Stimulated activated naive CD4-positive, alpha-beta T cell treated with Interleukin-2 at 50 U/mL for 16 hours (primary cell): Measurements from ENCODE around the gene LMCD1.
"Not testable (repeated sequence)": the region's sequence is repeated elsewhere in the genome, so short reads cannot be mapped to it uniquely, and the experiment has no call there.

ENCODE experiments used
- DNase-seq: peaks from one replicate; lab custom pipeline; 2025; lab: John Stamatoyannopoulos, UW

LMCD1 gene

GRCh38 chr3:8560366-8561007 is 58.9 kb downstream of the LMCD1 start:
- DNase-seq, result no peak

GRCh38 chr3:8561370-8561769 is 59.7 kb downstream of the LMCD1 start:
- no peak for DNase-seq

- no peak for DNase-seq
These were observed 60.5 kb downstream of the LMCD1 start for GRCh38 chr3:8562081-8562595.

- DNase-seq, result no peak
These were observed 61.5 kb downstream of the LMCD1 start for GRCh38 chr3:8563146-8563545.

- no peak for DNase-seq
These were observed 62.0 kb downstream of the LMCD1 start for GRCh38 chr3:8563597-8563996.

- DNase-seq, result no peak
These were observed 63.8 kb downstream of the LMCD1 start for GRCh38 chr3:8565376-8565775.

GRCh38 chr3:8567784-8568575 is 66.4 kb downstream of the LMCD1 start:
- no peak for DNase-seq

- DNase-seq, result no peak
These were observed 69.6 kb downstream of the LMCD1 start for GRCh38 chr3:8571256-8571655.

- DNase-seq, result no peak
These were observed 71.8 kb downstream of the LMCD1 start for GRCh38 chr3:8573342-8573926.

- no peak for DNase-seq
These were observed 72.5 kb downstream of the LMCD1 start for GRCh38 chr3:8574040-8574669.

- no peak for DNase-seq
These were observed 73.2 kb downstream of the LMCD1 start for GRCh38 chr3:8574670-8575322.

GRCh38 chr3:8575364-8576104 is 73.9 kb downstream of the LMCD1 start:
- DNase-seq, result no peak

- no peak for DNase-seq
These were observed 74.8 kb downstream of the LMCD1 start for GRCh38 chr3:8576436-8576835.

GRCh38 chr3:8576841-8577571 is 75.4 kb downstream of the LMCD1 start:
- DNase-seq, result no peak

GRCh38 chr3:8578282-8578681 is 76.7 kb downstream of the LMCD1 start:
- no peak for DNase-seq

- no peak for DNase-seq
These were observed 77.5 kb downstream of the LMCD1 start for GRCh38 chr3:8579096-8579495.

GRCh38 chr3:8579943-8580342 is 78.3 kb downstream of the LMCD1 start:
- no peak for DNase-seq

- DNase-seq, result not testable (repeated sequence)
These were observed 78.8 kb downstream of the LMCD1 start for GRCh38 chr3:8580434-8580833.

GRCh38 chr3:8581373-8581772 is 79.8 kb downstream of the LMCD1 start:
- no peak for DNase-seq

GRCh38 chr3:8581806-8582445 is 80.3 kb downstream of the LMCD1 start:
- DNase-seq, result no peak
